HCT116 (cell line): ENCODE measurements around the gene RNF130. TPM values are rescaled to one million over a fixed set of nuclear protein-coding genes. Genes with fewer than 3 reads are reported as not detected.

ENCODE experiments used
- ATAC-seq: fragments of 200-7000 bp; cut with Tn5 transposase; 2 replicates; pipeline ENCODE4 v1.9.1; 2020; ENCODE audit warnings: mild to moderate bottlenecking, moderate library complexity
- BruUV-seq: library from RNA; stranded (reverse); fragments of 400-500 nt; replicated peaks from 2 replicates; lab custom pipeline; 2021; lab: Mats Ljungman, UMichigan
- CTCF ChIA-PET: fragments of 300-600 bp; sonication (Branson Sonifier 250); formaldehyde crosslinking; loops from one replicate; lab custom pipeline; 2021; ENCODE audit warnings: antibody characterized with exemption; lab: Charles Lee
- POLR2A ChIA-PET: fragments of 300-600, 350-600 bp; sonication (Branson Sonifier 250); formaldehyde crosslinking; loops from one replicate; lab custom pipeline; 2021; ENCODE audit warnings: antibody characterized with exemption; lab: Charles Lee
- RAD21 ChIA-PET, 2 experiments: fragments of 300-600 bp; sonication (Branson Sonifier 250); formaldehyde crosslinking; loops; one replicate each; lab custom pipeline; 2023; ENCODE audit warnings: low total read pairs in 2 of 2; ENCODE audit not compliant: uncharacterized antibody in 2 of 2, unreplicated experiment in 2 of 2, low non-redundant PET in 1 of 2; lab: Charles Lee
- DNase-seq: peaks from one replicate; pipeline ENCODE4 v3.0.0-alpha.2; 2010; ENCODE audit warnings: low read depth, low spot score
- H2AFZ ChIP-seq: fragments of 200-600 bp; shearing (Covaris generic), sonication (generic); 2 replicates; pipeline ENCODE4 v1.6.1; 2017; ENCODE audit warnings: low read depth, mixed run types, mixed read lengths, antibody characterized with exemption, low read length; ENCODE audit not compliant: poor library complexity, severe bottlenecking
- H3K27ac ChIP-seq: 2 replicates; pipeline ENCODE4 v1.5.1; 2012; ENCODE audit warnings: low read depth, low read length
- H3K27me3 ChIP-seq: fragments of 200-600 bp; sonication (generic); 2 replicates; pipeline ENCODE4 v1.6.1; 2016; ENCODE audit warnings: mixed run types, low read length, mixed read lengths; ENCODE audit not compliant: insufficient read depth
- H3K36me3 ChIP-seq, 2 experiments: fragments of 200-500 bp in 1 of 2; fragments of 200-600 bp in 1 of 2; sonication (Bioruptor generic) in 1 of 2; sonication (generic) in 1 of 2; 2 replicates each; pipeline versions ENCODE4 v1.5.1 to v1.6.1; 2014 to 2016; ENCODE audit warnings: low read length in 2 of 2, inconsistent platforms in 1 of 2, mixed read lengths in 1 of 2, mixed run types in 1 of 2; ENCODE audit not compliant: insufficient read depth in 2 of 2, control insufficient read depth in 1 of 2
- H3K4me1 ChIP-seq, 2 experiments: fragments of 200-600 bp in 1 of 2; sonication (generic) in 1 of 2; 2 replicates each; pipeline versions ENCODE4 v1.5.1 to v1.6.1; 2012 to 2017; ENCODE audit warnings: low read length in 2 of 2, inconsistent platforms in 1 of 2, mild to moderate bottlenecking in 1 of 2, mixed read lengths in 1 of 2, mixed run types in 1 of 2, moderate library complexity in 1 of 2; ENCODE audit not compliant: insufficient read depth in 2 of 2, control insufficient read depth in 1 of 2
- H3K4me2 ChIP-seq: fragments of 200-600 bp; sonication (generic); 2 replicates; pipeline ENCODE4 v1.6.1; 2017; ENCODE audit warnings: mixed run types, low read length, mixed read lengths
- H3K4me3 ChIP-seq, 2 experiments: fragments of 200-600 bp in 1 of 2; sonication (generic) in 1 of 2; replicated peaks in 1 of 2; 2 replicates each; pipeline ENCODE4 v1.5.1; 2011 to 2016; ENCODE audit warnings: low read length in 2 of 2, control low read depth in 1 of 2, low read depth in 1 of 2, mild to moderate bottlenecking in 1 of 2, mixed read lengths in 1 of 2, mixed run types in 1 of 2
- H3K79me2 ChIP-seq: fragments of 200-600 bp; sonication (generic); 2 replicates; pipeline ENCODE4 v1.6.1; 2017; ENCODE audit warnings: mild to moderate bottlenecking, mixed run types, low read length, moderate library complexity, mixed read lengths; ENCODE audit not compliant: insufficient read depth
- H3K9ac ChIP-seq: fragments of 200-600 bp; sonication (generic); 2 replicates; pipeline ENCODE4 v1.6.1; 2016; ENCODE audit warnings: low read length, mixed read lengths
- H3K9me2 ChIP-seq: fragments of 200-600 bp; sonication (generic), shearing (Covaris generic); 2 replicates; pipeline ENCODE4 v1.6.1; 2017; ENCODE audit warnings: mixed run types, mild to moderate bottlenecking, moderate library complexity; ENCODE audit not compliant: insufficient read depth
- H3K9me3 ChIP-seq, 2 experiments: fragments of 200-500 bp in 1 of 2; fragments of 200-600 bp in 1 of 2; sonication (Bioruptor generic) in 1 of 2; sonication (generic) in 1 of 2; 2 replicates each; pipeline ENCODE4 v1.6.1; 2014 to 2017; ENCODE audit warnings: low read length in 2 of 2, mixed read lengths in 2 of 2, inconsistent platforms in 1 of 2, low read depth in 1 of 2, mild to moderate bottlenecking in 1 of 2, mixed run types in 1 of 2, moderate library complexity in 1 of 2; ENCODE audit not compliant: control insufficient read depth in 1 of 2, insufficient read depth in 1 of 2
- H4K20me1 ChIP-seq: fragments of 200-600 bp; sonication (generic), shearing (Covaris generic); 2 replicates; pipeline ENCODE4 v1.6.1; 2017; ENCODE audit warnings: mixed run types, mild to moderate bottlenecking, moderate library complexity; ENCODE audit not compliant: insufficient read depth
- CEBPB ChIP-seq: IDR thresholded peaks from 2 replicates; pipeline ENCODE4 v1.6.1; 2012; ENCODE audit warnings: low read depth
- CTCF ChIP-seq, 3 experiments: fragments of 200-600 bp in 1 of 3; sonication (generic) in 1 of 3; IDR thresholded peaks in 2 of 3; conservative IDR thresholded peaks in 1 of 3; 2 replicates each; pipeline ENCODE4 v1.5.1; 2012 to 2017; ENCODE audit warnings: low read depth in 2 of 3, low read length in 2 of 3, antibody characterized with exemption in 1 of 3, borderline replicate concordance in 1 of 3, control low read depth in 1 of 3, mild to moderate bottlenecking in 1 of 3, mixed read lengths in 1 of 3, mixed run types in 1 of 3, moderate library complexity in 1 of 3; ENCODE audit not compliant: insufficient read depth in 1 of 3
- EZH2 ChIP-seq: fragments of 200-600 bp; sonication (generic); IDR thresholded peaks from 2 replicates; pipeline ENCODE4 v1.6.1; 2017; ENCODE audit warnings: antibody characterized with exemption, mixed run types
- FOSL1 ChIP-seq: IDR thresholded peaks from 2 replicates; pipeline ENCODE4 v1.6.1; 2012; ENCODE audit warnings: low read depth
- MAX ChIP-seq: IDR thresholded peaks from 2 replicates; pipeline ENCODE4 v1.6.1; 2012
- POLR2A ChIP-seq: IDR thresholded peaks from 2 replicates; pipeline ENCODE4 v1.7.0; 2011; ENCODE audit warnings: borderline replicate concordance; ENCODE audit not compliant: insufficient read depth, insufficient read length; ENCODE audit errors: extremely low read depth
- POLR2AphosphoS5 ChIP-seq: IDR thresholded peaks from 2 replicates; pipeline ENCODE4 v1.6.1; 2011; ENCODE audit warnings: mild to moderate bottlenecking, low read depth, low read length, moderate library complexity
- REST ChIP-seq: IDR thresholded peaks from 2 replicates; pipeline ENCODE4 v1.6.1; 2012; ENCODE audit warnings: low read depth
- SP1 ChIP-seq: IDR thresholded peaks from 2 replicates; pipeline ENCODE4 v1.6.1; 2012; ENCODE audit warnings: low read depth
- SRF ChIP-seq: IDR thresholded peaks from 2 replicates; pipeline ENCODE4 v1.6.1; 2012; ENCODE audit warnings: low read depth
- YY1 ChIP-seq: IDR thresholded peaks from 2 replicates; pipeline ENCODE4 v1.6.1; 2011; ENCODE audit warnings: low read length, low read depth, moderate library complexity, mild to moderate bottlenecking; ENCODE audit not compliant: insufficient replicate concordance; ENCODE audit errors: extremely low read depth
- ZNF274 ChIP-seq: fragments of 200-500 bp; sonication (Bioruptor generic); IDR thresholded peaks from 2 replicates; pipeline ENCODE4 v1.6.1; 2014; ENCODE audit warnings: mild to moderate bottlenecking, low read depth, low read length, inconsistent platforms
- intact Hi-C: fragments of 100-400 bp; cut with micrococcal nuclease; formaldehyde crosslinking; loops from 2 replicates; pipeline ENCODE4 v1.10.0; 2022
- total RNA-seq: library from RNA; stranded (reverse); gene quantifications from one replicate; pipeline ENCODE4 v1.2.1, GENCODE V29; 2021; ENCODE audit not compliant: unreplicated experiment

RNF130 gene
- total RNA-seq, 1 experiment from 2014 or later: 34.9 TPM

GRCh38 chr5:180102636-180103035, 31.1 kb upstream of the RNF130 start (continued):
- TF ChIP-seq REST (no peak), SRF (no peak), SP1 (no peak), CTCF (IDR thresholded peaks at IDR 0.05 in 2 of 3, conservative IDR thresholded peaks at IDR 0.05 in 1 of 3; ENCODE audit: borderline replicate concordance in 1 of 3, insufficient read depth in 1 of 3, low read depth in 2 of 3, low read length in 2 of 3) (no peak), POLR2AphosphoS5 (no peak), FOSL1 (no peak), ZNF274 (no peak), EZH2 (no peak)

GRCh38 chr5:180101451-180102105, 30.0 kb upstream of the RNF130 start:
- BruUV-seq: no TSS peak
- CTCF ChIA-PET: no interaction called here
- Histone ChIP-seq H3K9ac (no peak overlapping the region), H3K9me2 (no peaks in the 10 kb centered on the region), H3K9me3 (peaks cover 0 to 8% of the 10 kb centered on the region in 2 experiments; a peak in 2 of 4 replicates), H4K20me1 (no peaks in the 10 kb centered on the region), H3K79me2 (no peaks in the 10 kb centered on the region), H3K27ac (no peak overlapping the region)
- POLR2A ChIA-PET: no interaction called here
- RAD21 ChIA-PET: no interaction called here
- no peak for ATAC-seq
- TF ChIP-seq SP1: no peak
- TF ChIP-seq CEBPB: no peak
- TF ChIP-seq YY1: no peak
- no peak for TF ChIP-seq MAX
- TF ChIP-seq POLR2A: no peak
- TF ChIP-seq, all 23 proteins: peak for 0
- Histone ChIP-seq H3K4me3 (no peak overlapping the region), H3K4me2 (no peak overlapping the region), H2AFZ (no peak overlapping the region), H3K27me3 (no peaks in the 10 kb centered on the region), H3K36me3 (no peaks in the 10 kb centered on the region), H3K4me1 (no peaks in the 10 kb centered on the region)
- no peak for DNase-seq
- intact Hi-C loops: no loop called here
